NCI-H146 treated with DMSO at 0.1 percent for 48 hours (cell line): Measurements from ENCODE around the gene GORASP2.

Experiments used
- DNase-seq: peaks from one replicate; lab custom pipeline; 2025; ENCODE audit not compliant: unreplicated experiment; lab: John Stamatoyannopoulos, UW

Gene GORASP2

GRCh38 chr2:170991398-170992182, 62.5 kb downstream of the GORASP2 start:
- DNase-seq, result no peak

- DNase-seq, result no peak
Measured at GRCh38 chr2:170996316-170996715, 67.3 kb downstream of the GORASP2 start.

DNA sequence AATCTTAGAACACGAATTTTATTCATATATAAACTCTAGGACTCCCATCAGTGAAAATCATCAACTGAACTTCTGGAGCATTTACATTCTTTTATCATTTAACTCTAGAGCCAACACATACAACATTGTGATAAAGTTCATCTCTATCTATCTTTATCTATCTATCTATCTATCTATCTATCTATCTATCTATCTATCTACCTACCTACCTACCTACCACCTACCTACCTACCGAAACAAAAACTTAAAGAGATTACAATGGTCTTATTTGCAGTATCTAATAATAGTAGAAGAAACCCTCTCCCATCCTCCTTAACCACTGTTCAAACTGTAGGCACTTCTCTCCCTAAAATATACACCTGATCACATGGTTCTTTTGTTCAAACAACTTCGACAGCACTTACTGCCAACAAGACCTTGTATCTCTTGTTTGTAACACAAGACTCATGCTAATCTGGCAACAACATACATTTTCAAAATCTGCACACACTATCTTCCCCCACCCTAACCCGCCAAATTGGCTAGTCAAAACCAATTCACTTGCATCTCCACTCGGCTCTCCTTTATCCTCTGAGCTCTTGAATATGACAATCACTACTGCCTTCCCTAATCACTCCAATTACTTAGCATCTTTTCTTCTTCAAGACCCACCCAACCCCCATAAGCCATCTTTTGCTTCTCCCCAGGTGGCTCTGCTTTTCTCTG, 69.0 kb downstream of the GORASP2 start:
- DNase-seq, result no peak

- no peak for DNase-seq
Measured at GRCh38 chr2:170999654-171000053, 70.6 kb downstream of the GORASP2 start.

- DNase-seq, result no peak
Measured at GRCh38 chr2:171004363-171004762, 75.3 kb downstream of the GORASP2 start.

DNA sequence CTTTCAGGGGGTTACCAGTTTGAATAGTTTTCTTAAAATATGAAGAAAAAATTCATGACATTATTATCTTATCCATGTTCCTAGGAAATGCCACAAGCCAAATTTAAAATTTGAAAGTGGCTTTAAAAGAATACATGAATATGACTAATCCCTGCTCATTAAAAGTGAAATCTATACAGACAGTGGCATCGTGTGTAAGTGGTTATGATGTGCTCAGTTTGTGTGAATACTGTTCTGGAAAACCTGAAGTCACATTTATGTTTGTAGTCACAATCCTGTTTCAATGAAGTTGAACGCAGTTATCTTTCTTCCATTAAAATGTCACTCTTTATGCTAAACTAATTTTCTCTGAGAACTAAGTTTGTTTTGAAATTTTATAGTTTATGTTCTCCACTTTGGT, 75.8 kb downstream of the GORASP2 start:
- no peak for DNase-seq

- no peak for DNase-seq
Measured at GRCh38 chr2:171008550-171009205, 79.6 kb downstream of the GORASP2 start.

- DNase-seq, result no peak
Measured at GRCh38 chr2:171009386-171009785, 80.3 kb downstream of the GORASP2 start.

GRCh38 chr2:171013851-171014250, 84.8 kb downstream of the GORASP2 start:
- no peak for DNase-seq

GRCh38 chr2:171016125-171016524, 87.1 kb downstream of the GORASP2 start:
- no peak for DNase-seq
